H9 (cell line): ENCODE measurements around the gene WDR38. TPM values are rescaled to one million over a fixed set of nuclear protein-coding genes. Genes with fewer than 3 reads are reported as not detected.

Experiments
- DNase-seq: peaks from one replicate; pipeline ENCODE4 v3.0.0-alpha.2; 2017
- H2AFZ ChIP-seq: one replicate; pipeline ENCODE4 v1.6.1; 2013; ENCODE audit warnings: mild to moderate bottlenecking, low read length, control low read depth, moderate library complexity
- H2AK5ac ChIP-seq: 2 replicates; pipeline ENCODE4 v1.6.1; 2013; ENCODE audit warnings: low read length, control low read depth, mixed read lengths; ENCODE audit not compliant: insufficient read length
- H2BK120ac ChIP-seq: one replicate; pipeline ENCODE4 v1.6.1; 2013; ENCODE audit warnings: low read depth, mild to moderate bottlenecking, low read length, control low read depth, inconsistent platforms; ENCODE audit not compliant: poor library complexity, severe bottlenecking
- H2BK12ac ChIP-seq: 2 replicates; pipeline ENCODE4 v1.6.1; 2013; ENCODE audit warnings: low read length, control low read depth, mixed read lengths, low read depth; ENCODE audit not compliant: insufficient read length
- H2BK15ac ChIP-seq: 2 replicates; pipeline ENCODE4 v1.6.1; 2013; ENCODE audit warnings: low read depth, low read length, control low read depth
- H2BK20ac ChIP-seq: one replicate; pipeline ENCODE4 v1.6.1; 2013; ENCODE audit warnings: low read depth, mild to moderate bottlenecking, low read length, control low read depth, inconsistent platforms; ENCODE audit not compliant: poor library complexity, severe bottlenecking
- H2BK5ac ChIP-seq: 2 replicates; pipeline ENCODE4 v1.6.1; 2013; ENCODE audit warnings: low read length, control low read depth, mixed read lengths; ENCODE audit not compliant: insufficient read length
- H3K14ac ChIP-seq: 2 replicates; pipeline ENCODE4 v1.6.1; 2013; ENCODE audit warnings: low read length, control low read depth; ENCODE audit not compliant: insufficient read depth
- H3K18ac ChIP-seq: 2 replicates; pipeline ENCODE4 v1.6.1; 2013; ENCODE audit warnings: low read depth, mild to moderate bottlenecking, mixed read lengths, low read length, control low read depth; ENCODE audit not compliant: insufficient read length
- H3K23ac ChIP-seq: 2 replicates; pipeline ENCODE4 v1.6.1; 2013; ENCODE audit warnings: low read length, control low read depth, mixed read lengths, low read depth; ENCODE audit not compliant: insufficient read length
- H3K23me2 ChIP-seq: 2 replicates; pipeline ENCODE4 v1.6.1; 2013; ENCODE audit warnings: low read depth, mild to moderate bottlenecking, mixed read lengths, low read length, control low read depth; ENCODE audit not compliant: insufficient read length, poor library complexity, severe bottlenecking
- H3K27ac ChIP-seq: 2 replicates; pipeline ENCODE4 v1.5.1; 2013; ENCODE audit warnings: low read length, control low read depth, mixed read lengths, low read depth; ENCODE audit not compliant: insufficient read length
- H3K27me3 ChIP-seq: 2 replicates; pipeline ENCODE4 v1.6.1; 2013; ENCODE audit warnings: low read length, control low read depth, inconsistent platforms; ENCODE audit not compliant: insufficient read depth
- H3K4ac ChIP-seq: 2 replicates; pipeline ENCODE4 v1.6.1; 2013; ENCODE audit warnings: low read depth, mild to moderate bottlenecking, control low read depth, inconsistent platforms, low read length, moderate library complexity
- H3K4me1 ChIP-seq: 2 replicates; pipeline ENCODE4 v1.6.1; 2013; ENCODE audit warnings: low read length, control low read depth, inconsistent platforms; ENCODE audit not compliant: insufficient read depth
- H3K4me2 ChIP-seq: 2 replicates; pipeline ENCODE4 v1.6.1; 2013; ENCODE audit warnings: low read length, control low read depth, mixed read lengths; ENCODE audit not compliant: insufficient read length, insufficient read depth
- H3K56ac ChIP-seq: 2 replicates; pipeline ENCODE4 v1.6.1; 2013; ENCODE audit warnings: low read depth, mild to moderate bottlenecking, mixed read lengths, low read length, control low read depth; ENCODE audit not compliant: insufficient read length
- H3K79me1 ChIP-seq: 2 replicates; pipeline ENCODE4 v1.6.1; 2013; ENCODE audit warnings: low read depth, mild to moderate bottlenecking, moderate library complexity, low read length, control low read depth, inconsistent platforms; ENCODE audit not compliant: insufficient read depth, poor library complexity, severe bottlenecking
- H3K79me2 ChIP-seq: 2 replicates; pipeline ENCODE4 v1.6.1; 2013; ENCODE audit warnings: low read length, control low read depth, inconsistent platforms; ENCODE audit not compliant: insufficient read depth
- H3K9ac ChIP-seq: 2 replicates; pipeline ENCODE4 v1.6.1; 2013; ENCODE audit warnings: low read length, control low read depth, mixed read lengths; ENCODE audit not compliant: insufficient read length; ENCODE audit errors: extremely low read depth
- H3K9me3 ChIP-seq: one replicate; pipeline ENCODE4 v1.6.1; 2013; ENCODE audit warnings: low read depth, low read length, inconsistent platforms; ENCODE audit not compliant: control insufficient read depth
- H3T11ph ChIP-seq: one replicate; pipeline ENCODE4 v1.6.1; 2013; ENCODE audit warnings: mild to moderate bottlenecking, low read length, control low read depth, inconsistent platforms
- H4K20me1 ChIP-seq: one replicate; pipeline ENCODE4 v1.6.1; 2013; ENCODE audit not compliant: control insufficient read depth, insufficient read length, insufficient read depth
- H4K5ac ChIP-seq: 2 replicates; pipeline ENCODE4 v1.6.1; 2013; ENCODE audit warnings: low read depth, mild to moderate bottlenecking, mixed read lengths, low read length, control low read depth; ENCODE audit not compliant: insufficient read length
- H4K8ac ChIP-seq: replicated peaks from 2 replicates; pipeline ENCODE4 v1.6.1; 2013; ENCODE audit warnings: low read length, control low read depth, mixed read lengths, low read depth; ENCODE audit not compliant: insufficient read length
- H4K91ac ChIP-seq: 2 replicates; pipeline ENCODE4 v1.6.1; 2013; ENCODE audit warnings: low read depth, mild to moderate bottlenecking, moderate library complexity, mixed read lengths, low read length, control low read depth; ENCODE audit not compliant: insufficient read length
- H3K27ac Mint-ChIP-seq, 3 experiments: 2 replicates in 2 of 3; 3 replicates in 1 of 3; pipeline ENCODE4 v1.8.0; 2020 to 2021; ENCODE audit warnings: mixed read lengths in 3 of 3, mild to moderate bottlenecking in 1 of 3, moderate library complexity in 1 of 3
- H3K27me3 Mint-ChIP-seq: 2 replicates; pipeline ENCODE4 v1.8.0; 2021; ENCODE audit warnings: low read depth, mild to moderate bottlenecking, moderate library complexity, mixed read lengths
- H3K36me3 Mint-ChIP-seq, 3 experiments: 2 replicates in 2 of 3; 3 replicates in 1 of 3; pipeline ENCODE4 v1.8.0; 2020 to 2021; ENCODE audit warnings: low read depth in 3 of 3, mixed read lengths in 3 of 3; ENCODE audit not compliant: insufficient read depth in 1 of 3
- H3K4me1 Mint-ChIP-seq, 2 experiments: 2 replicates each; pipeline ENCODE4 v1.8.0; 2020; ENCODE audit warnings: mixed read lengths in 2 of 2
- H3K4me3 Mint-ChIP-seq, 2 experiments: 2 replicates in 1 of 2; 3 replicates in 1 of 2; pipeline ENCODE4 v1.8.0; 2020 to 2021; ENCODE audit warnings: mild to moderate bottlenecking in 2 of 2, mixed read lengths in 2 of 2, moderate library complexity in 1 of 2
- H3K9me3 Mint-ChIP-seq, 2 experiments: 2 replicates in 1 of 2; 3 replicates in 1 of 2; pipeline ENCODE4 v1.8.0; 2020; ENCODE audit warnings: mild to moderate bottlenecking in 2 of 2, mixed read lengths in 2 of 2, moderate library complexity in 1 of 2
- CTCF ChIP-seq: fragments of 200-600 bp; sonication (generic); conservative IDR thresholded peaks from 3 replicates; pipeline ENCODE4 v1.8.0; 2021; ENCODE audit warnings: antibody characterized with exemption, mild to moderate bottlenecking
- WGBS: extraction: QIAGEN DNeasy Blood & Tissue Kit; methylation state at CpG from one replicate; pipeline ENCODE4 v1.1.7; 2013; ENCODE audit warnings: missing lambda C conversion rate, low lambda C conversion rate, mixed read lengths; ENCODE audit not compliant: insufficient read length; ENCODE audit errors: extremely low coverage; 5-methylcytosine and 5-hydroxymethylcytosine counted together
- total RNA-seq: library from RNA; stranded (reverse); gene quantifications from 2 replicates; pipeline ENCODE4 v1.2.1, GENCODE V29; 2021

WDR38 gene
- total RNA-seq, 1 experiment from 2014 or later, result not detected

GRCh38 chr9:124852121-124852828 is 985 bp upstream of the WDR38 start:
- Histone ChIP-seq H3K27ac (no peak overlapping the region), H3T11ph (no peak overlapping the region), H3K56ac (no peak overlapping the region), H3K9me3 (no peaks in the 10 kb centered on the region), H4K8ac (no peak overlapping the region), H2AK5ac (no peak overlapping the region), H4K20me1 (no peaks in the 10 kb centered on the region), H3K4ac (no peak overlapping the region), H3K23ac (no peak overlapping the region), H4K5ac (no peak overlapping the region), H3K79me1 (no peaks in the 10 kb centered on the region), H3K4me1 (peaks cover 3% of the 10 kb centered on the region; the same call in 1 of the 2 replicates), H3K27me3 (no peaks in the 10 kb centered on the region), H4K91ac (no peak overlapping the region), H2BK15ac (no peak overlapping the region), H3K23me2 (peaks cover 3% of the 10 kb centered on the region), H2BK5ac (no peak overlapping the region), H3K18ac (no peak overlapping the region), H3K79me2 (no peaks in the 10 kb centered on the region), H3K14ac (no peak overlapping the region), H2AFZ (no peak overlapping the region), H2BK20ac (no peak overlapping the region), H3K4me2 (peak overlapping the region; percentile 54), H3K9ac (no peak overlapping the region), H2BK12ac (no peak overlapping the region), H2BK120ac (no peak overlapping the region)
- DNase-seq, result no peak
- peaks cover 4 to 15% of the 10 kb centered on the region in 2 experiments for H3K4me1 Mint-ChIP-seq
- H3K9me3 Mint-ChIP-seq, result no peaks in the 10 kb centered on the region
- H3K4me3 Mint-ChIP-seq, result peak overlapping the region; percentile 67 to 81; a peak in 4 of 5 replicates
- H3K27me3 Mint-ChIP-seq, result no peaks in the 10 kb centered on the region; the same call in 1 of the 2 replicates
- H3K36me3 Mint-ChIP-seq, result peaks cover 2 to 7% (median 5%) of the 10 kb centered on the region in 3 experiments; a peak in 6 of 7 replicates
- no CpG with 5 or more reads among the region's 13 CpGs for WGBS
- no peak for TF ChIP-seq CTCF
- no peak overlapping the region for H3K27ac Mint-ChIP-seq
